HepG2 (cell line): ENCODE data around the gene COBL. TPM values are rescaled to one million over a fixed set of nuclear protein-coding genes. Genes with fewer than 3 reads are reported as not detected.

Experiments
- ATAC-seq: fragments of 200-7000 bp; cut with Tn5 transposase; 3 replicates; pipeline ENCODE4 v1.9.1; 2020; ENCODE audit warnings: mild to moderate bottlenecking, moderate library complexity
- BruUV-seq: library from RNA; stranded (reverse); fragments of 400-500 nt; replicated peaks from 2 replicates; lab custom pipeline; 2021; lab: Mats Ljungman, UMichigan
- CTCF ChIA-PET: fragments of 300-600 bp; formaldehyde crosslinking; extraction: SDS; loops from one replicate; lab custom pipeline; 2021; ENCODE audit warnings: low total read pairs, inconsistent platforms, low intra/inter-chr PET ratio; lab: Yijun Ruan, JAX
- POLR2A ChIA-PET: fragments of 350-600 bp; sonication (Branson Sonifier 250); formaldehyde crosslinking; loops from one replicate; lab custom pipeline; 2020; ENCODE audit warnings: antibody characterized with exemption, inconsistent platforms; lab: Yijun Ruan, JAX
- DNase-seq: peaks from one replicate; pipeline ENCODE4 v3.0.0-alpha.2; 2015; ENCODE audit warnings: low spot score
- FAIRE-seq: peaks from 3 replicates; lab custom pipeline; 2011; peaks lifted over from hg19 to GRCh38; lab: Jason Lieb, UNC
- H2AFZ ChIP-seq: one replicate; pipeline ENCODE4 v1.6.1; 2011; ENCODE audit warnings: low read length, inconsistent platforms
- H3K27ac ChIP-seq: fragments of 300-600 bp; 3 replicates; pipeline ENCODE4 v1.8.0; 2011; ENCODE audit warnings: mixed run types, mild to moderate bottlenecking, mixed read lengths, low read length, inconsistent platforms; ENCODE audit not compliant: insufficient read depth; ENCODE audit errors: extremely low read length
- H3K27me3 ChIP-seq, 2 experiments: fragments of 200-600 bp in 1 of 2; 2 replicates in 1 of 2; 3 replicates in 1 of 2; pipeline versions ENCODE4 v1.6.0 to v1.8.0; 2011; ENCODE audit warnings: low read length in 2 of 2, mild to moderate bottlenecking in 2 of 2, moderate library complexity in 2 of 2, inconsistent platforms in 1 of 2; ENCODE audit not compliant: insufficient read depth in 2 of 2, control insufficient read depth in 1 of 2
- H3K36me3 ChIP-seq, 2 experiments: fragments of 200-600 bp in 1 of 2; replicated peaks in 1 of 2; 2 replicates in 1 of 2; 3 replicates in 1 of 2; pipeline versions ENCODE4 v1.5.1 to v1.8.0; 2011; ENCODE audit warnings: low read length in 2 of 2, inconsistent platforms in 1 of 2; ENCODE audit not compliant: insufficient read depth in 2 of 2, control insufficient read depth in 1 of 2
- H3K4me1 ChIP-seq: 2 replicates; pipeline ENCODE4 v1.5.1; 2012; ENCODE audit warnings: low read length, inconsistent platforms; ENCODE audit not compliant: insufficient read depth
- H3K4me2 ChIP-seq: 2 replicates; pipeline ENCODE4 v1.6.0; 2011; ENCODE audit warnings: low read depth, low read length, inconsistent platforms
- H3K4me3 ChIP-seq, 3 experiments: fragments of 200-600 bp in 1 of 3; sonication (generic), shearing (Covaris generic) in 1 of 3; replicated peaks in 1 of 3; 2 replicates each; pipeline ENCODE4 v1.5.1; 2011 to 2016; ENCODE audit warnings: low read length in 3 of 3, inconsistent platforms in 2 of 3, low read depth in 2 of 3, mild to moderate bottlenecking in 2 of 3, control low read depth in 1 of 3, mixed read lengths in 1 of 3; ENCODE audit not compliant: insufficient read depth in 1 of 3
- H3K79me2 ChIP-seq: one replicate; pipeline ENCODE4 v1.6.1; 2011; ENCODE audit warnings: low read length, inconsistent platforms; ENCODE audit not compliant: insufficient read depth
- H3K9ac ChIP-seq: 2 replicates; pipeline ENCODE4 v1.6.0; 2011; ENCODE audit warnings: mild to moderate bottlenecking, low read depth, low read length, inconsistent platforms; ENCODE audit not compliant: insufficient read depth
- H3K9me3 ChIP-seq: 2 replicates; pipeline ENCODE4 v1.5.1; 2012; ENCODE audit warnings: mild to moderate bottlenecking, low read length
- H4K20me1 ChIP-seq: 2 replicates; pipeline ENCODE4 v1.6.0; 2011; ENCODE audit warnings: inconsistent platforms, mild to moderate bottlenecking, low read length, moderate library complexity; ENCODE audit not compliant: insufficient read depth
- CBFB ChIP-seq: sonication (generic); formaldehyde crosslinking; IDR thresholded peaks from 2 replicates; pipeline ENCODE4 v1.4.0; 2020; ENCODE audit warnings: missing genetic modification reagents
- KAT8 ChIP-seq: IDR thresholded peaks from 2 replicates; pipeline ENCODE4 v1.6.1; 2016; ENCODE audit warnings: missing genetic modification reagents, missing compliant biosample characterization
- MAZ ChIP-seq, 2 experiments: sonication (generic) in 1 of 2; formaldehyde crosslinking in 1 of 2; IDR thresholded peaks; 2 replicates each; pipeline versions ENCODE4 v1.5.0 to v1.6.1; 2012 to 2020; ENCODE audit warnings: low read depth in 2 of 2, mild to moderate bottlenecking in 2 of 2, borderline replicate concordance in 1 of 2, improper control_type of control experiment in 1 of 2, low read length in 1 of 2, missing genetic modification reagents in 1 of 2, moderate library complexity in 1 of 2
- MED8 ChIP-seq: sonication (generic); formaldehyde crosslinking; IDR thresholded peaks from 2 replicates; pipeline ENCODE4 v1.8.1; 2023; ENCODE audit warnings: mild to moderate bottlenecking, missing genetic modification reagents; ENCODE audit not compliant: insufficient replicate concordance
- NCOA5 ChIP-seq: sonication (generic); formaldehyde crosslinking; IDR thresholded peaks from 2 replicates; pipeline ENCODE4 v1.4.0; 2020; ENCODE audit warnings: missing genetic modification reagents
- RFXANK ChIP-seq: IDR thresholded peaks from 2 replicates; pipeline ENCODE4 v1.6.1; 2016
- SETDB1 ChIP-seq: sonication (generic); formaldehyde crosslinking; IDR thresholded peaks from 2 replicates; pipeline ENCODE4 v1.5.1; 2020; ENCODE audit warnings: missing genetic modification reagents, mild to moderate bottlenecking, borderline replicate concordance
- SRSF9 ChIP-seq: fragments of 200-400 bp; formaldehyde crosslinking; IDR thresholded peaks from 2 replicates; pipeline ENCODE4 v1.6.1; 2018; ENCODE audit warnings: borderline replicate concordance, mild to moderate bottlenecking, low read depth, low read length; ENCODE audit not compliant: insufficient read depth, poor library complexity, severe bottlenecking
- TCF7 ChIP-seq: sonication (generic); IDR thresholded peaks from 2 replicates; pipeline ENCODE4 v1.6.1; 2016; ENCODE audit warnings: antibody characterized with exemption, low read depth
- ZBTB3 ChIP-seq: sonication (generic); formaldehyde crosslinking; IDR thresholded peaks from 2 replicates; pipeline ENCODE4 v1.4.0; 2020; ENCODE audit warnings: low read depth, mild to moderate bottlenecking, moderate library complexity, missing genetic modification reagents, borderline replicate concordance
- ZNF235 ChIP-seq: sonication (generic); formaldehyde crosslinking; IDR thresholded peaks from 2 replicates; pipeline ENCODE4 v1.8.1; 2023; ENCODE audit warnings: mild to moderate bottlenecking, missing genetic modification reagents, borderline replicate concordance
- ZNF264 ChIP-seq: sonication (generic); formaldehyde crosslinking; IDR thresholded peaks from 2 replicates; pipeline ENCODE4 v1.4.0; 2020; ENCODE audit warnings: missing genetic modification reagents
- ZNF326 ChIP-seq: sonication (generic); formaldehyde crosslinking; IDR thresholded peaks from 2 replicates; pipeline ENCODE4 v1.4.0; 2020; ENCODE audit warnings: missing genetic modification reagents, borderline replicate concordance
- ZNF570 ChIP-seq: sonication (generic); formaldehyde crosslinking; IDR thresholded peaks from 2 replicates; pipeline ENCODE4 v1.4.0; 2020; ENCODE audit warnings: mild to moderate bottlenecking, missing genetic modification reagents, borderline replicate concordance
- WGBS: methylation state at CpG from one replicate; pipeline ENCODE4 v1.1.6; 2017; ENCODE audit warnings: low lambda C conversion rate; 5-methylcytosine and 5-hydroxymethylcytosine counted together
- in situ Hi-C: cut with HindIII; loops from 2 replicates; pipeline ENCODE4 v1.10.0; 2017; ENCODE audit warnings: low pct_unique_long_range_greater_than_20kb; ENCODE audit not compliant: extremely low pct_ligation_motif_present
- intact Hi-C: fragments of 100-400 bp; cut with micrococcal nuclease; formaldehyde crosslinking; loops from one replicate; pipeline ENCODE4 v1.10.0; 2022; ENCODE audit not compliant: unreplicated experiment
- polyA plus RNA-seq, 8 experiments: library from polyadenylated mRNA; depleted of rRNA in 3 of 8; stranded (reverse) in 7 of 8; unstranded in 1 of 8; fragments of >200 nt; fragmentation: Illumina TruSeq in 4 of 8; extraction: Trizol in 4 of 8; gene quantifications; 2 replicates each; pipeline versions ENCODE4 v1.2.1 to v1.2.3, GENCODE V29; 2011 to 2016; ENCODE audit warnings: low read depth in 4 of 8, missing spikeins in 1 of 8, mixed read lengths in 1 of 8; ENCODE audit not compliant: insufficient read depth in 1 of 8
- total RNA-seq, 5 experiments: library from RNA; depleted of rRNA; stranded (reverse); fragments of >200 nt; fragmentation: Illumina TruSeq; extraction: Trizol; gene quantifications; 2 replicates each; pipeline ENCODE4 v1.2.3, GENCODE V29; 2016; ENCODE audit warnings: low read depth in 1 of 5

The COBL gene
- total and polyA plus RNA-seq, 2 of the 13 experiments (the other 11 are each of a cell fraction or from before 2014, with no cell fraction given) = 3.8 to 4.9 TPM

- intact Hi-C loops (loop anchor here (5.0 kb wide), 2 partner anchors 97 to 368 kb away; no protein-coding TSS in a partner anchor), in situ Hi-C loops (no loop called here)
- Histone ChIP-seq H3K9ac (no peak overlapping the region), H3K9me3 (no peaks in the 10 kb centered on the region), H3K27me3 (no peaks in the 10 kb centered on the region), H3K4me1 (peaks cover 12% of the 10 kb centered on the region), H2AFZ (no peak overlapping the region), H3K27ac (no peak overlapping the region), H3K4me2 (no peak overlapping the region), H3K4me3 (no peak overlapping the region), H3K36me3 (peaks cover 0 to 6% of the 10 kb centered on the region in 2 experiments; a peak in 1 of 5 replicates), H3K79me2 (no peaks in the 10 kb centered on the region), H4K20me1 (no peaks in the 10 kb centered on the region)
- TF ChIP-seq RFXANK (CRISPR knock-in tag) (no peak), TCF7 (no peak), ZNF570 (no peak), SETDB1 (CRISPR knock-in tag) (no peak), SRSF9 (no peak), ZNF264 (CRISPR knock-in tag) (no peak), CBFB (CRISPR knock-in tag) (no peak), ZNF326 (no peak), NCOA5 (CRISPR knock-in tag) (no peak), KAT8 (CRISPR knock-in tag) (no peak), MED8 (no peak), ZBTB3 (no peak), MAZ (IDR thresholded peaks at IDR 0.05; ENCODE audit: borderline replicate concordance, low read depth, low read length) (no peak), MAZ (CRISPR knock-in tag; IDR thresholded peaks at IDR 0.05; ENCODE audit: low read depth) (no peak), ZNF235 (CRISPR knock-in tag) (no peak)
- DNase-seq = no peak
- ChIA-PET POLR2A (no interaction called here), CTCF (no interaction called here)
- no peak for ATAC-seq
- no TSS peak for BruUV-seq
- no peak for FAIRE-seq
- 89% methylated on average over 6 of the region's 6 CpGs for WGBS
Measured at GRCh38 chr7:51065766-51066165, 250.8 kb downstream of the COBL start.
